Measurements from ENCODE around the gene ST6GAL1.

DNA sequence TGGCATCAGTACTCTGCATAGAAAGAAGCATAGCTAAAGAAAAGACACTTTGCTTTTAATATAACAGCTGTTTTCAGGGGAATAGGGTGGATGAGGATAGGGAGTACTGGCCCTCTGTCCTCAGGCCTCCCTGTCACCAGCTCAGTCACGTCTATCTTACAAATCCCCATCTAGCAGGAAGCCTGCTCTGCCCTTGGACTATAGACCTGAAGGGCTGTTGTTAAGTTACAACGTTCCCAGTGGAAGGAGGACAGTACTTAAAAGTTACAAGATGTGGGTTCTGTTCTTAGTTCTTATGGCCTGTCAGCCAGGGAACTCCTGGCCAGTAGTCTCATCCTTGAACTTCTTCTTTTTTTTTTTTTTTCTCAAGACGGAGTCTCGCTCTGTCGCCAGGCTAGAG, 138.5 kb downstream of the ST6GAL1 start:
- TF ChIP-seq, protein P1, sequence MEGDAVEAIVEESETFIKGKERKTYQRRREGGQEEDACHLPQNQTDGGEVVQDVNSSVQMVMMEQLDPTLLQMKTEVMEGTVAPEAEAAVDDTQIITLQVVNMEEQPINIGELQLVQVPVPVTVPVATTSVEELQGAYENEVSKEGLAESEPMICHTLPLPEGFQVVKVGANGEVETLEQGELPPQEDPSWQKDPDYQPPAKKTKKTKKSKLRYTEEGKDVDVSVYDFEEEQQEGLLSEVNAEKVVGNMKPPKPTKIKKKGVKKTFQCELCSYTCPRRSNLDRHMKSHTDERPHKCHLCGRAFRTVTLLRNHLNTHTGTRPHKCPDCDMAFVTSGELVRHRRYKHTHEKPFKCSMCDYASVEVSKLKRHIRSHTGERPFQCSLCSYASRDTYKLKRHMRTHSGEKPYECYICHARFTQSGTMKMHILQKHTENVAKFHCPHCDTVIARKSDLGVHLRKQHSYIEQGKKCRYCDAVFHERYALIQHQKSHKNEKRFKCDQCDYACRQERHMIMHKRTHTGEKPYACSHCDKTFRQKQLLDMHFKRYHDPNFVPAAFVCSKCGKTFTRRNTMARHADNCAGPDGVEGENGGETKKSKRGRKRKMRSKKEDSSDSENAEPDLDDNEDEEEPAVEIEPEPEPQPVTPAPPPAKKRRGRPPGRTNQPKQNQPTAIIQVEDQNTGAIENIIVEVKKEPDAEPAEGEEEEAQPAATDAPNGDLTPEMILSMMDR (IDR thresholded peaks at IDR 0.05): no peak
- TF ChIP-seq POLR2A (IDR thresholded peaks at IDR 0.05): no peak
